ENCODE results near the gene OSTF1. TPM values are rescaled to one million over a fixed set of nuclear protein-coding genes. Genes with fewer than 3 reads are reported as not detected.
A peak's percentile ranks its signal among the peaks of the same experiment; 100 is the strongest.

The OSTF1 gene
- total RNA-seq, 2 donors from 2014 or later = 144 to 184 TPM

- H3K4me1 Mint-ChIP-seq (ENCODE audit: low read depth in 2 of 2) = peaks cover 57 to 72% of the 10 kb centered on the region in 2 donors
- H3K36me3 Mint-ChIP-seq = peaks cover 63% of the 10 kb centered on the region
- DNase-seq (ENCODE audit: low spot score) (no peak), ATAC-seq (no peak)
- H3K9me3 Mint-ChIP-seq = peaks cover 16% of the 10 kb centered on the region
- peak overlapping the region; percentile 84 to 88 for H3K27ac Mint-ChIP-seq
- H3K4me3 Mint-ChIP-seq = no peak overlapping the region
- no peaks in the 10 kb centered on the region for H3K27me3 Mint-ChIP-seq
Measured at GRCh38 chr9:75140261-75140660, 51.9 kb downstream of the OSTF1 start.

- ATAC-seq (peak; percentile 85 to 86), DNase-seq (ENCODE audit: low spot score) (no peak)
- peak overlapping the region; percentile 71 for H3K4me3 Mint-ChIP-seq
- peaks cover 59% of the 10 kb centered on the region for H3K36me3 Mint-ChIP-seq
- H3K27ac Mint-ChIP-seq = peak overlapping the region; percentile 86
- peaks cover 16% of the 10 kb centered on the region for H3K9me3 Mint-ChIP-seq
- H3K4me1 Mint-ChIP-seq (ENCODE audit: low read depth in 2 of 2) = peaks cover 60 to 76% of the 10 kb centered on the region in 2 donors
- no peaks in the 10 kb centered on the region for H3K27me3 Mint-ChIP-seq
Measured at GRCh38 chr9:75142202-75142601, 53.9 kb downstream of the OSTF1 start.

- peak overlapping the region; percentile 68 to 86 for H3K27ac Mint-ChIP-seq
Measured at GRCh38 chr9:75146229-75146628, 57.9 kb downstream of the OSTF1 start.

GRCh38 chr9:75147638-75148037 lies 59.3 kb downstream of the OSTF1 start:
- Mint-ChIP-seq H3K4me3 (peak overlapping the region; percentile 76), H3K36me3 (peaks cover 41% of the 10 kb centered on the region), H3K27me3 (no peaks in the 10 kb centered on the region), H3K27ac (peak overlapping the region; percentile 93 to 96), H3K4me1 (ENCODE audit: low read depth in 2 of 2) (peaks cover 54 to 77% of the 10 kb centered on the region in 2 donors), H3K9me3 (peaks cover 9% of the 10 kb centered on the region)
- DNase-seq (ENCODE audit: low spot score) = no peak
- ATAC-seq = peak; percentile 55 to 71

More at GRCh38 chr9:75146229-75146628, 57.9 kb downstream of the OSTF1 start:
- Mint-ChIP-seq H3K9me3 (peaks cover 11% of the 10 kb centered on the region), H3K36me3 (peaks cover 48% of the 10 kb centered on the region), H3K27me3 (no peaks in the 10 kb centered on the region), H3K4me3 (peak overlapping the region; percentile 50), H3K4me1 (ENCODE audit: low read depth in 2 of 2) (peaks cover 52 to 76% of the 10 kb centered on the region in 2 donors)
- ATAC-seq = no peak
- no peak for DNase-seq (ENCODE audit: low spot score)

GRCh38 chr9:75148561-75148960 lies 60.2 kb downstream of the OSTF1 start:
- Mint-ChIP-seq H3K9me3 (peaks cover 6% of the 10 kb centered on the region), H3K4me1 (ENCODE audit: low read depth in 2 of 2) (peaks cover 56 to 78% of the 10 kb centered on the region in 2 donors), H3K36me3 (peaks cover 36% of the 10 kb centered on the region), H3K4me3 (peak overlapping the region; percentile 76), H3K27me3 (no peaks in the 10 kb centered on the region), H3K27ac (peak overlapping the region; percentile 93 to 96)
- ATAC-seq (peak; percentile 66 to 74), DNase-seq (ENCODE audit: low spot score) (no peak)

- no peaks in the 10 kb centered on the region for H3K27me3 Mint-ChIP-seq
- peak overlapping the region; percentile 82 to 91 for H3K27ac Mint-ChIP-seq
- H3K36me3 Mint-ChIP-seq = peaks cover 23% of the 10 kb centered on the region
- no peak for DNase-seq (ENCODE audit: low spot score)
- ATAC-seq = no peak
- peak overlapping the region; percentile 66 for H3K4me3 Mint-ChIP-seq
- peaks cover 4% of the 10 kb centered on the region for H3K9me3 Mint-ChIP-seq
- H3K4me1 Mint-ChIP-seq (ENCODE audit: low read depth in 2 of 2) = peaks cover 56 to 74% of the 10 kb centered on the region in 2 donors
Measured at GRCh38 chr9:75149841-75150241, 61.5 kb downstream of the OSTF1 start.

- Mint-ChIP-seq H3K9me3 (no peaks in the 10 kb centered on the region), H3K4me1 (ENCODE audit: low read depth in 2 of 2) (peaks cover 54 to 68% of the 10 kb centered on the region in 2 donors), H3K27ac (peak overlapping the region; percentile 82 to 91), H3K4me3 (peak overlapping the region; percentile 66), H3K36me3 (peaks cover 16% of the 10 kb centered on the region), H3K27me3 (no peaks in the 10 kb centered on the region)
- no peak for ATAC-seq
- DNase-seq (ENCODE audit: low spot score) = no peak
Measured at GRCh38 chr9:75150512-75150911, 62.2 kb downstream of the OSTF1 start.

GRCh38 chr9:75152416-75152815 lies 64.1 kb downstream of the OSTF1 start:
- no peaks in the 10 kb centered on the region for H3K27me3 Mint-ChIP-seq
- ATAC-seq (peak; percentile 78 to 90), DNase-seq (ENCODE audit: low spot score) (peak; percentile 63)
- no peaks in the 10 kb centered on the region for H3K9me3 Mint-ChIP-seq
- peak overlapping the region; percentile 82 to 91 for H3K27ac Mint-ChIP-seq
- peaks cover 7% of the 10 kb centered on the region for H3K36me3 Mint-ChIP-seq
- peak overlapping the region; percentile 39 for H3K4me3 Mint-ChIP-seq
- H3K4me1 Mint-ChIP-seq (ENCODE audit: low read depth in 2 of 2) = peaks cover 51 to 67% of the 10 kb centered on the region in 2 donors

GRCh38 chr9:75156858-75157257 lies 68.5 kb downstream of the OSTF1 start:
- H3K4me3 Mint-ChIP-seq = no peak overlapping the region
- no peaks in the 10 kb centered on the region for H3K27me3 Mint-ChIP-seq
- ATAC-seq = peak in 1 of 2 donors; percentile 34
- peaks cover 32 to 38% of the 10 kb centered on the region in 2 donors for H3K4me1 Mint-ChIP-seq (ENCODE audit: low read depth in 2 of 2)
- no peaks in the 10 kb centered on the region for H3K36me3 Mint-ChIP-seq
- DNase-seq (ENCODE audit: low spot score) = no peak
- no peaks in the 10 kb centered on the region for H3K9me3 Mint-ChIP-seq
- peak overlapping the region; percentile 41 to 64 for H3K27ac Mint-ChIP-seq

GRCh38 chr9:75161116-75161857 lies 73.0 kb downstream of the OSTF1 start:
- Mint-ChIP-seq H3K27me3 (no peaks in the 10 kb centered on the region), H3K4me3 (no peak overlapping the region), H3K27ac (no peak overlapping the region), H3K9me3 (no peaks in the 10 kb centered on the region), H3K4me1 (ENCODE audit: low read depth in 2 of 2) (peaks cover 9 to 15% of the 10 kb centered on the region in 2 donors), H3K36me3 (peaks cover 29% of the 10 kb centered on the region)
- no peak for DNase-seq (ENCODE audit: low spot score)
- ATAC-seq = no peak

GRCh38 chr9:75163764-75164163 lies 75.5 kb downstream of the OSTF1 start:
- peaks cover 3% of the 10 kb centered on the region for H3K9me3 Mint-ChIP-seq
- no peak overlapping the region for H3K4me3 Mint-ChIP-seq
- peaks cover 49% of the 10 kb centered on the region for H3K36me3 Mint-ChIP-seq
- peaks cover 23 to 25% of the 10 kb centered on the region in 2 donors for H3K4me1 Mint-ChIP-seq (ENCODE audit: low read depth in 2 of 2)
- H3K27me3 Mint-ChIP-seq = no peaks in the 10 kb centered on the region
- H3K27ac Mint-ChIP-seq = no peak overlapping the region
- DNase-seq (ENCODE audit: low spot score) (no peak), ATAC-seq (no peak)

GRCh38 chr9:75164573-75164972 lies 76.3 kb downstream of the OSTF1 start:
- peaks cover 55% of the 10 kb centered on the region for H3K36me3 Mint-ChIP-seq
- H3K27ac Mint-ChIP-seq = peak overlapping the region in 1 of 2 donors; percentile 41
- H3K27me3 Mint-ChIP-seq = no peaks in the 10 kb centered on the region
- ATAC-seq (no peak), DNase-seq (ENCODE audit: low spot score) (no peak)
- H3K4me3 Mint-ChIP-seq = no peak overlapping the region
- H3K4me1 Mint-ChIP-seq (ENCODE audit: low read depth in 2 of 2) = peaks cover 25 to 29% of the 10 kb centered on the region in 2 donors
- peaks cover 3% of the 10 kb centered on the region for H3K9me3 Mint-ChIP-seq

- Mint-ChIP-seq H3K9me3 (peaks cover 3% of the 10 kb centered on the region), H3K27me3 (no peaks in the 10 kb centered on the region), H3K4me1 (ENCODE audit: low read depth in 2 of 2) (peaks cover 22 to 28% of the 10 kb centered on the region in 2 donors), H3K4me3 (no peak overlapping the region), H3K36me3 (peaks cover 55% of the 10 kb centered on the region), H3K27ac (peak overlapping the region in 1 of 2 donors; percentile 28)
- no peak for ATAC-seq
- no peak for DNase-seq (ENCODE audit: low spot score)
Measured at GRCh38 chr9:75167281-75167680, 79.0 kb downstream of the OSTF1 start.

All from natural killer cell treated with Interleukin-12 subunit alpha and Interleukin-12 subunit beta and Interleukin-15 and Interleukin-18, amount 100 ng/mL, for 72 hours (primary cell).